Small intestine (tissue), 7 donors: ENCODE results near the gene GABRP. TPM values are rescaled to one million over a fixed set of nuclear protein-coding genes. Genes with fewer than 3 reads are reported as not detected.

Experiments used
- DNase-seq, 2 donors: peaks; one replicate each; pipeline versions ENCODE4 v3.0.0 to v3.0.0-alpha.2; 2013
- FAIRE-seq: peaks from 2 replicates; lab custom pipeline; 2012; peaks lifted over from hg19 to GRCh38; lab: Jason Lieb, UNC
- H3K27ac ChIP-seq, 3 donors: one replicate each; pipeline ENCODE4 v1.5.1; 2013; ENCODE audit warnings: low read length in 2 of 3, mild to moderate bottlenecking in 2 of 3, control low read depth in 1 of 3, inconsistent platforms in 1 of 3, low read depth in 1 of 3, moderate library complexity in 1 of 3
- H3K27me3 ChIP-seq, 3 donors: one replicate each; pipeline ENCODE4 v1.6.1; 2013; ENCODE audit warnings: low read length in 3 of 3, inconsistent platforms in 1 of 3; ENCODE audit not compliant: control insufficient read depth in 3 of 3, insufficient read depth in 3 of 3
- H3K36me3 ChIP-seq, 3 donors: one replicate each; pipeline ENCODE4 v1.6.1; 2013; ENCODE audit warnings: low read length in 3 of 3, inconsistent platforms in 1 of 3, low read depth in 1 of 3, mild to moderate bottlenecking in 1 of 3, moderate library complexity in 1 of 3; ENCODE audit not compliant: control insufficient read depth in 3 of 3, insufficient read depth in 2 of 3
- H3K4me1 ChIP-seq, 3 donors: one replicate each; pipeline ENCODE4 v1.6.1; 2013; ENCODE audit warnings: low read length in 2 of 3, inconsistent platforms in 1 of 3, low read depth in 1 of 3, mild to moderate bottlenecking in 1 of 3, moderate library complexity in 1 of 3; ENCODE audit not compliant: control insufficient read depth in 3 of 3, insufficient read depth in 2 of 3
- H3K4me3 ChIP-seq, 3 donors: one replicate each; pipeline ENCODE4 v1.5.1; 2013; ENCODE audit warnings: low read length in 3 of 3, control low read depth in 1 of 3, inconsistent platforms in 1 of 3, low read depth in 1 of 3, mild to moderate bottlenecking in 1 of 3, moderate library complexity in 1 of 3
- H3K9me3 ChIP-seq, 2 donors: one replicate each; pipeline ENCODE4 v1.6.1; 2013; ENCODE audit warnings: low read depth in 1 of 2, low read length in 1 of 2; ENCODE audit not compliant: control insufficient read depth in 2 of 2, insufficient read depth in 1 of 2
- WGBS, 3 donors: extraction: QIAGEN DNeasy Blood & Tissue Kit; methylation state at CpG; one replicate each; pipeline ENCODE4 v1.1.7; 2013; 5-methylcytosine and 5-hydroxymethylcytosine counted together
- polyA plus RNA-seq, 4 donors: library from polyadenylated mRNA; stranded (reverse) in 3 of 4; unstranded in 1 of 4; fragments of 200-250 nt in 3 of 4; fragments of 120-200 nt in 1 of 4; gene quantifications; one replicate each; pipeline versions ENCODE4 v1.2.1 to v1.2.3, GENCODE V29; 2013
- donor health status: healthy with polysubstance abuse.
- donor health status: control.
- donor health status: control.
- donor health status: Bipolar disorder and iron deficiency.
- donor health status: healthy.

The GABRP gene
- polyA plus RNA-seq, 4 donors: 0.24 to 8.4 (median 2.8) TPM

DNA sequence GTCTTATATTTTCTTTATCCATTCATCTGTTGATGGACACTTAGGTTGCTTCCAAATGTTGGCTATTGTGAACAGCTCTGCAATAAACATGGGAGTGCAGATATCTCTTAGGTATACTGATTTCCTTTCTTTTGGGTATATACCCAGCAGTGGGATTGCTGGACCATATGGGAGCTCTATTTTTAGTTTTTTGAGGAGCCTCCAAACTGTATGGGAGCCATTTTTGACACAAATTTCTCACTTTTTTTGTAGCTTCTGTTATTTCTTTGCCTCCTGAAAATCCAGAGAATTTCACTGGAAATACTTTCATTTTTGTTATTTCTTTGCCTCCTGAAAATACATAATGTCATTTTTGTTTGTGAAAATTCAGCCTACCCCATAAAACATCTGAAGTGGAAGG is 63.3 kb downstream of the GABRP start:
- Histone ChIP-seq H3K4me3 (no peak overlapping the region), H3K9me3 (no peaks in the 10 kb centered on the region), H3K27ac (no peak overlapping the region), H3K27me3 (peaks cover 0 to 2% (median 0%) of the 10 kb centered on the region in 3 donors), H3K36me3 (no peaks in the 10 kb centered on the region), H3K4me1 (no peaks in the 10 kb centered on the region)
- DNase-seq (no peak), FAIRE-seq (no peak)

DNA sequence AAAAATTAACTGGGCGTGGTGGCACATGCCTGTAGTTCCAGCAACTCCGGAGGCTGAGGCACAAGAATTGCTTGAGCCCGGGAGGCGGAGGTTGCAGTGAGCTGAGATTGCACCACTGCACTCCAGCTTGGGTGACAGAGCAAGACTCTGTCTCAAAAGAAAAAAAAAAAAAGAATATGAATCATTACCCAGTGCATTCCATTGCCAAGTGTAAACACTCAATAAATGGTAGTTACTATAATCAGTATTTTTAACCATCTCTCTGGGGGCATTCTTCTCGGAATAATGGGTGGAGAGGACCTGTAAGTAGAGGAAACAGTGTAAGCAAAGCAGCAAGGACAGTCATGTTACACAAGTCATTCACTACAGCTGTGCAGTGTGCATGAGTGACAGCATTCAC is 64.5 kb downstream of the GABRP start:
- no peak for FAIRE-seq
- Histone ChIP-seq H3K9me3 (no peaks in the 10 kb centered on the region), H3K27me3 (peaks cover 0 to 2% (median 0%) of the 10 kb centered on the region in 3 donors), H3K4me3 (no peak overlapping the region), H3K36me3 (no peaks in the 10 kb centered on the region), H3K27ac (no peak overlapping the region), H3K4me1 (no peaks in the 10 kb centered on the region)
- DNase-seq: peak in 1 of 2 donors; percentile 4
- WGBS, 3 donors: 52 to 65% (median 65%) methylated on average over 5 of the region's 5 CpGs

DNA sequence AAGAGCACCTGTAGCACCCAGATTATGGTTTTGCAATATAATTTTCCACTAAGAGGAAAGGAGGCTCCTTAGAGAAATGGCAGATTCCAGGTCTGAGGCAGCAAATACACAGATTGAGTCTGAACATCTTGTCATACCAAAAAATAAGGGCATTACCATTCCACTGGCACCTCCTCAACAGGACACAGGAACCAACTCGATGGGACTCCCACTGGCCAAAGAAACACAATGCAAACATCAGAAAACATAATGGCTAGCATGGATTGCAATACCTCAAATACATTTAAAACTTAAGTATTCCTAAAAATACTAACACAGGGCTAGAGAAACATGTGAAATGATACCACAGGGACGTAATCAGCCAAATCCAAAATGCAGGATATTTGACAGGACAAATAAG is 65.8 kb downstream of the GABRP start:
- no peak for DNase-seq
- Histone ChIP-seq H3K4me1 (no peaks in the 10 kb centered on the region), H3K27ac (no peak overlapping the region), H3K27me3 (peaks cover 0 to under 1% (median 0%) of the 10 kb centered on the region in 3 donors), H3K9me3 (no peaks in the 10 kb centered on the region), H3K36me3 (no peaks in the 10 kb centered on the region), H3K4me3 (no peak overlapping the region)
- WGBS, 3 donors: 56 to 73% (median 64%) methylated on average over 2 of the region's 2 CpGs
- FAIRE-seq: no peak

DNA sequence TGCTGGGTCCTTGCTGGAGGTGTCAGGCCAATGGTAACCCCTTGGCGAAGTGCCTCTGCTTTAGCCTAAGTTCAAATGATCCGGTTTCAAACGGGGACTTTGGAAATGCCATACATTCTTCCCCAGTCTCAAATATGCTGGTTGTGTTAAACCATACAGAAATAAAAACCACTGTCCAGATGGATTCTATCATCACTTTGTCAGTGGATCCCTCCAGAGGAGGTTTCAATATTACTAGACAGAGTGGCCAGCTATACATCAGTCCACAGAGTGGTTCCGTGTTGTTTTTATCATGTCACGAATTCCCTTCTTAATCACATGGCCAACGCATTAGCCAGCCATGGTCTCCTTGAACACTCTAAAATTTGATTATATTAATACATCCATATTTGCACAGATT is 71.0 kb downstream of the GABRP start:
- WGBS, 3 donors: 74 to 92% (median 90%) methylated on average over 6 of the region's 6 CpGs
- DNase-seq (no peak), FAIRE-seq (no peak)
- no peak overlapping the region for H3K4me3 ChIP-seq
- no peaks in the 10 kb centered on the region for H3K27me3 ChIP-seq
- no peaks in the 10 kb centered on the region for H3K9me3 ChIP-seq
- H3K4me1 ChIP-seq: no peaks in the 10 kb centered on the region
- no peaks in the 10 kb centered on the region for H3K36me3 ChIP-seq
- no peak overlapping the region for H3K27ac ChIP-seq

DNA sequence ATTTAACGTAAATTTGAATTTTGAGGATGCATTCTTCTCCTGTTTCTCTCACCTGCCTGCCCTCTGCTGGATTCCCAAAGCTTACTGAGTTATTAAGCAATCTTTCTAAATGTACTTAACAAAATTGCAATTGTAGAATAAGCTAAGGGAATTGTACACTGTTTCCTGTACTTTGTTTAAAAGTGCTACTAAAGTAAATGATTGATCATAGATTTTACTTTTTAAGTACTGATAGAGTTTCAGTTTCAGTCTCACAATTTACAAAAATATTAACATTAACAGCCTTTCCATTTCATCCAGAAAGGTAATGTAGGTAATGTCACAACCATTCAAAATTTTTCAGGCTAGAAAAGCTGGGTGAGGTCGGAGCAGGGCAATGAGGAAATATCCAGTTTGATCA is 73.5 kb downstream of the GABRP start:
- Histone ChIP-seq H3K4me3 (no peak overlapping the region), H3K36me3 (no peaks in the 10 kb centered on the region), H3K27me3 (no peaks in the 10 kb centered on the region), H3K9me3 (peaks cover 0 to 5% of the 10 kb centered on the region in 2 donors), H3K27ac (no peak overlapping the region), H3K4me1 (no peaks in the 10 kb centered on the region)
- DNase-seq (no peak), FAIRE-seq (no peak)
- WGBS, 3 donors: 58 to 79% (median 70%) methylated on average over 2 of the region's 2 CpGs

DNA sequence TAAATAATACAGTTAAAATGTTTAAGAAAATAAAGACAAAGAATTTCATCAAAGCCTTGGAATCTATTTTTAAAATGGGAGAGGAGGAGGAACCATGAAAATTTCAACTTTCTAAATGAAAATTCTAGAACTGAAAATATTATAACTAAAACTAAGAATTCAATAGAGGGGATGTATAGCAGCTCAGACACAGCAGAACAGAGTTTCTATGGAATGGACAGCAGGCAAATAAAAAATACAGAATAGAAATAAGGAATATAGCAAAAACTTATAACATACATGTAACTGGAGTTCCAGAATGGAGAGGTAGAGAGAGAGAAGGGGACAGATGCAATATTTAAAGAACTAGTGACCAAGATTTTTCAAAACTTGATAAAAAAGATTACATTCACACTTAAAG is 76.9 kb downstream of the GABRP start:
- H3K4me1 ChIP-seq: peaks cover 0 to 9% (median 0%) of the 10 kb centered on the region in 3 donors
- no peak for FAIRE-seq
- H3K36me3 ChIP-seq: no peaks in the 10 kb centered on the region
- H3K9me3 ChIP-seq: peaks cover 0 to 5% of the 10 kb centered on the region in 2 donors
- DNase-seq: no peak
- no peaks in the 10 kb centered on the region for H3K27me3 ChIP-seq
- H3K4me3 ChIP-seq: no peak overlapping the region
- H3K27ac ChIP-seq: no peak overlapping the region

DNA sequence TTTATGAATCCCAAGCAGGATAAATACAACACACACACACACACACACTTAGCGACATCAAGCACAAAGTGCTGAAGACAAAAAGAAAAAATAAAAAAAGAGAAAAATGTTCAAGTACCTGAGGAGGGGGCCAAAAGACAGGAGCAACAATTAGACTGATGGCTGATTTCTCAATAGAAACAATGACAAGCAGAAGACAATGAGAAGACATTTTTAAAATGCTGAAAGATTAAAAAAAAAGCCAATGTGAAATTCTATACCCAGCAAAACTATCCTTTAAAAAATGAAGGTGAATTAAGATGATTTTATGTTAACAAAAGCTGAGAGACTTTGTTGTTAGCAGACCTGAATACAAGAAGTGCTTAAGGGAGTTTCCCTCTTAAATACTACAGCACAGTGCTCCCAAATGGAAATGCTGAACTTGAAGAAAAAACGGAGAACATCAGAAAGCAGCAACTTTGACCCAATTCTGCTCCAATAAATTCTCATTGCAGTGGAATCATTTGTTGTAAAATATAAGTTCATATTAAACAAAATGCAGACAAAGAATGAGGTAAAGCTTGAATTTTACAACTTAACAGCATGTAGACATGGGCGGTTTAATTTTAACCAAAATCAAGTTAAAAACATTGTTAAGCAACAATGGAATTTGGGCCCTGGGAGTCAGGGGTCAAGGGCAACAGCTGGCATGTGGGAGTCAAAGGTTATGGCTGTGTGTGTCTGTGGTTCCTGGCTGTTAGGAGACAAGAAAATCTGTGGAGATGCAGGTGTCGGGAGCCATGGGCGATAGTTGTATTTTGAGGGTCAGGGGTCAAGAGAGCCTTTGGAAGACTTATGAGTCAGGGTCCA is 77.5 kb downstream of the GABRP start:
- H3K4me3 ChIP-seq: peak overlapping the region in 1 of 3 donors; percentile 62
- FAIRE-seq (no peak), DNase-seq (peak in 1 of 2 donors; percentile 3)
- no peaks in the 10 kb centered on the region for H3K27me3 ChIP-seq
- no peaks in the 10 kb centered on the region for H3K36me3 ChIP-seq
- H3K4me1 ChIP-seq: peaks cover 0 to 9% (median 0%) of the 10 kb centered on the region in 3 donors
- WGBS, 3 donors: 77 to 89% (median 86%) methylated on average over 5 of the region's 5 CpGs
- no peak overlapping the region for H3K27ac ChIP-seq
- peaks cover 0 to 5% of the 10 kb centered on the region in 2 donors for H3K9me3 ChIP-seq

DNA sequence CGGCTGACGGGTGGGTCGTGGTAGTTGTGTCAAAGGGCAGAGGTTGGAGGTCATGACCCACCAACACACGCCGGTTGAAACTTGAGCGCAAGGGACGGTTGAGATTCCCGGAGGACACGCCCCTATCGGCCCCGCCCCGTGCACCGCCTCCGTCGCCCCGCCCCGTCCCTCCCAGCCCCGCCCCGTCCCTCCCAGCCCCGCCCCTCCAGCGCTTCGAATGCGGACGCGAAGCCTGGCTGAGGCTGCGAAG is 78.1 kb downstream of the GABRP start:
- WGBS, 3 donors: 9 to 12% (median 11%) methylated on average over 7 to 26 of the region's 26 CpGs
- peak in 1 of 2 donors; percentile 66 for DNase-seq
- no peak for FAIRE-seq
- Histone ChIP-seq H3K9me3 (peaks cover 0 to 5% of the 10 kb centered on the region in 2 donors), H3K36me3 (no peaks in the 10 kb centered on the region), H3K4me1 (peaks cover 0 to 9% (median 0%) of the 10 kb centered on the region in 3 donors), H3K27ac (no peak overlapping the region), H3K4me3 (peak overlapping the region in 2 of 3 donors; percentile 58 to 62), H3K27me3 (no peaks in the 10 kb centered on the region)
